IPS-18c (cell line): ENCODE data around the gene OR2V1.
"Not testable (repeated sequence)": the region's sequence is repeated elsewhere in the genome, so short reads cannot be mapped to it uniquely, and the experiment has no call there.

Experiments
- H3K4me3 ChIP-seq: 2 replicates; pipeline ENCODE4 v1.7.0; 2013; ENCODE audit warnings: low read depth, mild to moderate bottlenecking, low read length, moderate library complexity; ENCODE audit not compliant: insufficient read depth
- H3K9me3 ChIP-seq: one replicate; pipeline ENCODE4 v1.6.1; 2013; ENCODE audit warnings: mild to moderate bottlenecking, low read length, moderate library complexity; ENCODE audit not compliant: control insufficient read depth, insufficient read depth

Gene OR2V1

DNA sequence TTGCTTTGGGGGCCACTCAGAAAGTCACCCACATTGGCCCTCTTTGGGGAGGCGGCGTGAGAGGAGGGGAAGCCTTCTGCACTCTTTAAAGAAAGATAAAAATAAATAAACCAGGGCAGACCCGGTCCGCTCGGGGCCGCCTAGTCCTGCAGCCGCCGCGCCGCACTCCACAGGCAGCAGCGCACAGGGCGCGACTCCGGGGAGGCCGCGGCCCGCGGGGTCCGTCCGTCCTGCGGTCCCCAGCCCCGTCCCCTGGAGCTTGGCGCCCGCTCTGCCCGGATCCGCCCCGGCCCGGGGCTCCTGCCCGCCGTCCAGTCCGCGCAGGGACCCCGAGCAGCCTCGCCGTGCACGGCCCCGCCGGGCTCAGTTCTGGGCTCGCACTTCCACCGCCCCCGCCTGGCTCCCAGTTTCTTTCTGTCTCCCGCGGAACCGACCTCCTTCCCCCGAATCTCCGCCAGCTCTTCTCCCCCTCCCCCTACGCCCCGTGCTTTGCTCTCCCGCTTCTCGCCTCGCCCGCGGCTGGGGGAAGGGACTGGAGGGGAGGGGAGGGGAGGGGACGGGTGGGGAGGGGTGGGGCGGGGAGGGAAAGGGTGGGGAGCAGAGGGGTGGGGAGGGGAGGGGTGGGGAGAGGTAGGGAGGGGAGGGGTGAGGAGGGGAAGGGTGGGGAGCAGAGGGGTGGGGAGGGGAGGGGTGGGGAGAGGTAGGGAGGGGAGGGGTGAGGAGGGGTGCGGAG lies 33.0 kb downstream of the OR2V1 start:
- not testable (repeated sequence) for H3K9me3 ChIP-seq, H3K4me3 ChIP-seq

DNA sequence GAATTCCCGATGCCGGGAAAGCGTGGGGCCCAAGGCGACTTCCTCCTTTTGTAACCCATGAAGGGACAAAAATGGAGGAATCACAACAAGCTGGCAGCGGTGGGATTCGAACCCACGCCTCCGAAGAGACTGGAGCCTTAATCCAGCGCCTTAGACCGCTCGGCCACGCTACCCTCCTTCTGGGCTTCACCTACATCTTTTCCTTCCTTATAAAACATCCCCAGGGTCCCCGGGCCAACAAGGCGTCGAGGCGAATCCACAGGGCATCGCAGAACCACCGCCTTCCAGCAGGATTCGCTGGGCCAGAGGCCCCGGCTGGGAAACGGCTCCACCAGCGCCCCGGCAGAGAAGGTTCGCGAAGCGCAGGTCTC lies 33.6 kb downstream of the OR2V1 start:
- H3K9me3 ChIP-seq, H3K4me3 ChIP-seq: not testable (repeated sequence)

DNA sequence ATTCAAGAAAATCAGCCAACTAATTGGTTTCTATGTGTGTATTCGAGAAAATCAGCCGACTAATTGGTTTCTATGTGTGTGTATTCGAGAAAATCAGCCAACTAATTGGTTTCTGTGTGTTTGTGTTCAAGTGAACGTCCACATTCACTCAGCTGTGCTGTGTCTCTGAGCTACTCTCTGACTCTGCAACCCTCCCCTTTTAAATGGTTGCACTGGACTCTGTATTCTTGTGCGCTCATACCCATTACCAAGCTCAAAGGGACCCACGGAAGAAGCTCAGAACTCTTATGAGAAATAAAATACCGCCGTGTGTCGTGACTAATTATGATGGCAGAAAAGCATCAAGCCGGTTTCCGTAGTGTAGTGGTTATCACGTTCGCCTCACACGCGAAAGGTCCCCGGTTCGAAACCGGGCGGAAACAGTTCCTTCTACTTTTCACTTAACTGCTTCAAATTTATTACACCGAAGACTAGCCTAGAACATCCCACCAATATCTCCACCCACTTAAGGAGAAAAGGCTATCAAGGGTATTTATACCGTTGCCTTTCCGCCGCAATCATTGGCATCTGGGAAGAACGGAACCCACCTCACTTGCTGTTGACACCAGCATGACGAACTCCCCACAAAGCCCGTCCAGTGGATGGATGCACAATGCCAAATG lies 34.1 kb downstream of the OR2V1 start:
- H3K4me3 ChIP-seq, H3K9me3 ChIP-seq: not testable (repeated sequence)

DNA sequence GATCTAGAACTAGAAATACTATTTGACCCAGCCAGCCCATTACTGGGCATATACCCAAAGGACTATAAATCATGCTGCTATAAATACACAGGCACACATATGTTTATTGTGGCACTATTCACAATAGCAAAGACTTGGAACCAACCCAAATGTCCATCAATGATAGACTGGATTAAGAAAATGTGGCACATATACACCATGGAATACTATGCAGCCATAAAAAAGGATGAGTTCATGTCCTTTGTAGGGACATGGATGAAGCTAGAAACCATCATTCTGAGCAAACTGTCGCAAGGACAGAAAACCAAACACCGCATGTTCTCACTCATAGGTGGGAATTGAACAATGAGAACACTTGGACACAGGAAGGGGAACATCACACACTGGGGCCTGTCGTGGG lies 35.8 kb downstream of the OR2V1 start:
- H3K9me3 ChIP-seq, H3K4me3 ChIP-seq: not testable (repeated sequence)

DNA sequence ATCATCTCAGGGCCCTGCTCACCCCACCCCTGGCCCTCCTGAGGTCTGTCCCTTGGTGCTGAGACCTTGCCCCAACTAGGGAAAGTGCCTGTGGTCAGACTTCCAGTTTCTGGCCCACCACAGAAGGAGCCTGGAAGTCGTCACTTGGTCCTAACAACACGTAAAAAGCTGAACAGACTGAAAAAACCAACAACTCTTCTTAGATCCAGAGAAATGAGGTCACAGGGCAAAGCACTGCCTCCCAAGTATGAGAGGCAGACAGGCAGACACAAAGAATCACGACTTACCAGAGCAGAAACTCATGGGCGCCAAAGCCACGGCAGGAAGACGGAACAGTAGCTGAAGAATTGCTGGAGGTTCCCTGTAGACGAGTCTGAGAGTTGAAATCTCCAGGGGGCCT lies 38.5 kb downstream of the OR2V1 start:
- Histone ChIP-seq H3K4me3 (no peak overlapping the region), H3K9me3 (peaks cover 2% of the 10 kb centered on the region)

DNA sequence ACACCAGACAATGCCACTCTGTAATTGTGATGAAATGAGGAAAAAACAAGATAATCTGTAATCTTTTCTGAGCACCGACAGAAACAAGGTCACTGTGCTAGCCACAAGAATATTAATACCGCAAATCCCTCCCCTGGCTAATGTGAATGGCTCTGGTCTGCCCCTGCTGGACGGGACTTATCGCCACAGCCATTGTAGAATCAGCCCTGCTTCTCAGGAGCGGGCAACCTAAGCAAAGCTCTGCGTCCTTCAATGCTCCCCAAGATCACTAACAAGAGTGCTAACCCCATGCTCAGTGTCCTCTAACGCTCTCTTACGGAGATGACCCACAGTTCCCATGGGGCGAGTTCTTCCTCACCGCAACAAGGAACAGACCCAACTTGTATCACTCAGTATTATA lies 42.7 kb downstream of the OR2V1 start:
- no peak overlapping the region for H3K4me3 ChIP-seq
- peaks cover 2% of the 10 kb centered on the region for H3K9me3 ChIP-seq

DNA sequence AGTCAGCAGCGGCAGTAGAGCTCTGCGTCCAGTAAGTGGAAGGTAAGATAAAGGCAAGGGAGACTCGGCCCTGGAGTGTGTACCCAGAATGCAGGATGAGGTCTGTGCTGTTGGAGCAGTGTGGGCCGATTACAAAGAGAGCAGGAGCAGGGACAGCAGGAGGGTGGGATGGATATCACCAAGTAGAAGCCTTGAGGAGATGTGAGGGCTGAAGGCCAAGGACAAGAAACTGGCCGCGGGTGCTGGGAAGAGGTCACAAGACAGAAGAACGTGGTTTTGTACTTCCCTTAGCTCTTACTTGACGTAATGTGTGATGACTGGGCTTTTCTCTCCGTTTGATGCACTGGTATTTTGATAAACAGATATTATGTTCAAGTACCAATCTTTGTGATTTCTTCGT lies 43.7 kb downstream of the OR2V1 start:
- Histone ChIP-seq H3K9me3 (peaks cover 2% of the 10 kb centered on the region), H3K4me3 (no peak overlapping the region)

DNA sequence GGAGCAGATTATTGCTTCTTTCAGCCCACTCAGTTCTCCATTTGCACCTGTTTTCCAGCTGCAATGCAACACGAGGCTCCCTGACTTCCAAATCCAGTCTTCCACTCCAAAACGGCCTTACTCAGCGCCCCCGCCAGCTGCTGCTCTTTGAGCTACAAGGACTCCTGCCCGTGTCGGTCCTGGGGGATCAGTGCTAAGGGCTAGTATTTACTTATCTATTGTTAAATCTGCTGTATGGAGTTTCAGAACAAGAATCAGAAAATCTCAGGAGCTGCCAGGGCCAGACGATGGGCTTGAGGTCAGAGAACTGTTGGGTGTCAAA lies 44.1 kb downstream of the OR2V1 start:
- Histone ChIP-seq H3K9me3 (peaks cover 2% of the 10 kb centered on the region), H3K4me3 (no peak overlapping the region)

DNA sequence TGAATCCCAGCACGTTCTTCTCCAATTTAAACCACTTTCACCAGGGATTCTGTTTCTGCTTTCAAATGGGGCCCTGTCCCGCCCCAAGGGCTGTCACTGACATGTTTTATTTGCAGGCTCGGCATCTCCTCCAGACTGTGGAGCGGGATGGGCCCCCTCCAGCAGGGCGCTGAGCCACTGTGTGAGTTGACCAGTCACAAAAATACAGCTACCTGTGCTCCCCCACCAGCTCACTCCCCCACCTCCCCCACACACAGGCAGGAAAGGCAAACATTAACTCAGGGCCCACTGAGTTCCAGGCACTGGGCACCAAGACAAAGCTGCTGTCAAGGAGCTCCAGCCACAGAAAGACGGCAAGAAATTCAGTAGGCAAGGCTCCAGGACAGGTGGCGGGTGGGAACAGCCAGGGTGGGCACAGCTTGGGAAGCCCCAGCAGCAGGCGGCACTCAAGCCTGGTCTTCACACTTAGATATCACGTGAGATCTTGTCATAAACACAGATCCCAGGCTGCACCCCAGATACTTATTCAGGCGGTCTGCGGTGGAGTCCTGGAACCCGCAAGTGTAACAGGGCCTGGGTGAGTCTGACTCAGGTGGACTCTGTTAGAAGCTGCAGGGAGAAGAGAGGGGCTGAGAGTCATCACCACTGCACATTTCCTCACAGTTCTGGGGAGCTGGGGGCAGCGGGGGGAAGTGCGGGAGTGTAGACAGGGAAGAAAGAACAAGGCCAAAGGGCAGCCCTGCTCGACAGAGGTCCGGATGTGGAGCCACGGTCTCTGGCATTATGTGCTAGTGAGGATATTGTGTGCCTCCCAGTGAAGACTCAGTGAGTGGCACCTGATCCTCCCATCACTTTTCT lies 44.7 kb downstream of the OR2V1 start:
- Histone ChIP-seq H3K9me3 (peaks cover 4% of the 10 kb centered on the region), H3K4me3 (no peak overlapping the region)

DNA sequence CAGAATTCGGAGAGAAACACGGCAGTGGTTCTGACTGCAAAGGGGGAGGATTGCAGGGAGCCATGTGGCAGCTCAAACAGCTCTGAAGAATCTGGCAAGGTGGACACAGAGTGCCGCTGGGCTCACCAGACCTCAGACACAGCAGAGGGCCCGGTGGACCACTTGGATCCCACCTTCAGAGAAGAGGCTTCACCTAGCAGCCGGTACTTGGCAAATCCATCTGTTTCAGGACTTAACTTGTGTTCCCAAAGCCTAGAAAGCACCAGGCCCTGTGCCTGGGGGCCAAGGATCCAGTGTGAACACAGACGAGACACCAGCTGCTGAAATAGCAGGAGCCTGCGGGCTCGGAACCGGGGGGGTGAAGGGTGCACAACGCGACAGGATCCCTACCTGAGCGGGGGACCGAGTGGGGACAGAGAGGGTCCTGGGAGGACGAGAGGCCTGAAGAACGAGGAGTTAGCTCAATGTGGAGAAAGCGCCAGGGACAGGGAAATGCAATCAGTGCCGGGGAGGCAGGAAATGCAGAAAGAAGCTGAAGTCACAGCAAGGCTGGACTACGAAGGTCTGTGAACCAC lies 46.3 kb downstream of the OR2V1 start:
- H3K4me3 ChIP-seq = no peak overlapping the region
- H3K9me3 ChIP-seq = peaks cover 4% of the 10 kb centered on the region

DNA sequence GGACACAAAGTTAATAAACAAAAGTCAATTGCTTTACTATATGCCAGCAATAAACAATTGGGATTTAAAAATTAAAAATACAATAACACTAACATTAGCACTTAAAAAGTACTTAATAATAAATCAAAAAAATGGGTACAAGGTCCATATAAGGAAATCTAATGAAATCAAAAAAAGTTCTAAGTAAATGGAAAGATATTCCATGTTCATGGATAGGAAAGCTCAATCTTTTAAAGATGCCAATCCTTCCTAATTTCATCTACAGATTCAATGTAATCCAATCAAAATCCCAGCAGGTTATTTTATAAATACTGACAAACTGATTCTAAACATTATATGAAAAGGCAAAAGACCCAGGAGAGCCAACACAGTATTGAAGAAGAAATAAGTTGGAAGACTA lies 49.0 kb downstream of the OR2V1 start:
- no peak overlapping the region for H3K4me3 ChIP-seq
- H3K9me3 ChIP-seq = peaks cover 2% of the 10 kb centered on the region

DNA sequence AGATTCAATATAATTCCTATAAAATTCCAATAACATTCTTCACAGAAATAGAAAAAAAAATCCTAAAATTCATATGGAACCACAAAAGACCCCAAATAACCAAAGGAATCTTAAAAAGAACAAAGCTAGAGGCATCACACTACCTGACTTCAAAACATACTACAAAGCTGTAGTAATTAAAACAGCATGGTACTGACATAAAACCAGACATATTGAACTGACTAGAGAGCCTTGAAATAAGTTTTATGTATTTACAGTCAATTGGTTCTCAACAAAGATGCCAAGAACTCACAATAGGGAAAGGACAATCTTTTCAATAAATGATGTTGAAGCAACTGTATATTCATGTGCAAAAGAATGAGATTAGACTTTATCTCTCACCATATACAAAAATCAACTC lies 54.0 kb downstream of the OR2V1 start:
- H3K4me3 ChIP-seq = no peak overlapping the region
- peaks cover 2% of the 10 kb centered on the region for H3K9me3 ChIP-seq
